NCI-H82 (cell line): Measurements from ENCODE around the gene THEMIS.
"Not testable (repeated sequence)": the region's sequence is repeated elsewhere in the genome, so short reads cannot be mapped to it uniquely, and the experiment has no call there.

Experiments used
- DNase-seq: peaks from one replicate; lab custom pipeline; 2025; lab: John Stamatoyannopoulos, UW

The THEMIS gene

DNA sequence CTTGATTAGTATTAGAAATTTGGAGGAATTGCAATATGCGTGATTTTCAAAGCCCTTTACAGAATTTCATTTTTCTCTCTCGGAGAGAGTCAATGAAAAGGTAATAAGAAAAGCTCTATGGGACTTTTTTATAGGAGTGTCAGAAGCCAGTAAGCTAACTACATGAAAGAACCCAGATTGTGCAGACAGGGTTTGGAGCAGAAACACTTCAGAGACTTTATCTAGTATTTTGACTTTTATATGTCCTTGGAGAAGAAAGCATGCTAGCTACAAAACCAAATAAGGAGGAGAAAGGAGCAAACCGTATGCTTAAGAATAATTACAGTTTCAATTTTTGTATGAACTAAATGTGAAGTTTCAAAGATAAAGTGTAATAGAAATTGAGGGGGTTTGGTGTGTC is 182.2 kb downstream of the THEMIS start:
- no peak for DNase-seq

DNA sequence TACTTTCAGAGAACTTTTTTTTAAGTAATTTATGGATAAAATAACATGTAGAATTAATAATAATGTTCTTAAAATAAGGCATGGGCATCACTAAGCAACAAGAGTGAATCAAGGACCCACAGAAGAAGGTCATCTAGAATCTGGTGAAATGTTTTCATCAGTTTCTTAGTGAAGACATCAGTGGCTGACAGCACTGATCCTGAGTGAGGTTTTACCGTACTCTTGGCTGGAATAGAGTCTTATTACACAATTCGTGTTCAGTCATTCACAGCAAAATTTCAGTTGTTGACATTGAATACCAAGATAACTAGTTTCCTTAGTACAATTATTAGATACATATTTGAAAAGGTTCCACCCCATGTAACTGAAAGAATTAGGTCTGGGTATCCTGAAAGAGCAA is 183.5 kb downstream of the THEMIS start:
- DNase-seq, result no peak

DNA sequence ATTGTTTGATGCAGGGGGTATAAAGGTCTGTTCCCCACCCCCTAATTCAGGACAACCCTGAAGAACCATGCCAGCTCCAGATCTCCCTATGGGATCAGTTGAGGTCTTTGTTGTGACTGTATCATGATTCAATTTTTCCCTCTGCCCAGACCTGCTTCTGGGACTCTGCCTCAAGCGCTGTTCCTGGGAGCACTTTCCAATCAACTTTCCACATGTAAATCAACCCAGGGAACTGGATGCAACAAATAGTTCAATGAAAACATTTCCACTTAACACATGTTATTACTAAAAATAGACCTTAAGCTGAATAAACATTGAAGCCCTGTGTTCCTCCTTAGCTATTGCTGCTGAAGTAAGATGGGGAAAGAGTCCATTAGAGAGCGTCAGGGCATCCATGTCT is 184.4 kb downstream of the THEMIS start:
- DNase-seq, result no peak

- DNase-seq, result no peak
Measured at GRCh38 chr6:127710668-127711067, 190.2 kb downstream of the THEMIS start.

- DNase-seq, result no peak
Measured at GRCh38 chr6:127706216-127706615, 194.6 kb downstream of the THEMIS start.

- DNase-seq, result no peak
Measured at GRCh38 chr6:127695108-127695507, 205.8 kb downstream of the THEMIS start.

DNA sequence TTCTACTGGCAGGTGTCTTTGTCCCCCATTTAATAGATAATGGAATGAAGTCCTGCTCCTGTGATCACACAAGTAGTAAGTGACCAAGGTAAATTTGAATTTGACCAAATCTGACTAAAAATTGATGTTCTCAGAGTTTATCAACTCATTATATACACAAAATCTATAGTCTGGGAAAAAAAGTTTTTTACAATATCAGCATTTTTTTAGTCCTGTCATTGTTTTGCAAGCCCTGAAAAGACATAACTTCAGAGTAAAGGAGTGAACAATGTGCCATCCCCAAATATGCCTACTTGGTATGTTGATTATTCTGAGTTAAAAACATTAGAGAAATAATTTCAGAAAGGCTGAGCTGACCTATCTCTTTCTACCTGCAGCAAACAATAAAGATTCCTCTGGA is 209.7 kb downstream of the THEMIS start:
- DNase-seq, result no peak

DNA sequence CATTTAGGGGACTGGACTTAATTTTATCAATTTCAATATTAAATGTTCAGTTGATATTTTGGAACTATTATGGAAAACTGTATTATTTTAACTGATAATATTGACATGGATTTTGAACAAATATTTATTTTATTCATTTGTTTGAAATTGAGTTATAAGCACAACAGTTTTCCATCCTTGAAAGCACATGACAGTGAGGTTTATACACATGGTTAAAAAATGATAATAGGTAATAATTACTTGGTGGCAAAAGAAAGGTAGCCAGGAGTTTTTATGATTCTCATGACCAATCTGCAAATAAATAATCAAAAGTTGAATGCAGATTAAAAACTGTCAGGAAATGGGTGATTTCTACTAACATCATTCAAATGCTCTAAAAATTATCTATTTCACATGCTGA is 210.3 kb downstream of the THEMIS start:
- no peak for DNase-seq

- DNase-seq, result peak; percentile 63
Measured at GRCh38 chr6:127690092-127690491, 210.8 kb downstream of the THEMIS start.

DNA sequence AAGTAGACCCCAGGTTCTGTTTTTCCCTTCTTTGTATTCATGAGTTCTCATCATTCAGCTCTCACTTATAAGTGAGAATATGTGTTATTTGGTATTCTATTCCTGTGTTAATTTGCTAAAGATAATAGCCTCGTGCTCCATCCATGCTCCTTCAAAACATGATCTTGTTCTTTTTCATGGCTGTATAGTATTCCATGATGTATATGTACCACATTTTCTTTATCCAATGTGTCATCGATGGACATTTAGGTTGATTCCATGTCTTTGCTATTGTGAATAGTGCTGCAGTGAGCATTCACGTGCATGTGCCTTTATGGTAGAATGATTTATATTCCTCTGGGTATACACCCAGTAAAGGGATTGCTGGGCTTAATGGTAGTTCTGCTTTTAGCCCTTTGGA is 213.4 kb downstream of the THEMIS start:
- DNase-seq, result not testable (repeated sequence)

GRCh38 chr6:127686084-127686483 is 214.8 kb downstream of the THEMIS start:
- DNase-seq, result no peak

DNA sequence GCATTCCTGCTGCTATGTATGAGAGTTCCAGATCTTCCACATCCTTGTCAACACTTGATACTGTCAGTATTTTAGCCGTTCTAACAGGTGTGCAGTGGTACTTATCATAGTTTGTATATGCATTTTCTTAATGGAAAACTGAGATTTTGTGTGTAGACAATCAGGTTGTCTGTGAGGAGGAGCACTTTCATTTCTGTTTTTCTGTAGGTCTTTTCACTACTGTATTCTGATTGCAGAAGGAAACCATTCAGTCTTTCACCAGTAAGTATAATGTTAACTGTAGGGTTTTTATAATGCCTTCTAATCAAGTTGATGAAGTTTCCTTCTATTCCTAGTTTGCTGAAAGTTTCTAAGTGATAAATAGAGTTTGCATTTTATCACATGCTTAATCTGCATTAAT is 216.4 kb downstream of the THEMIS start:
- no peak for DNase-seq
